BE2C (cell line): Measurements from ENCODE around the gene SYT3.

Experiments
- DNase-seq: peaks from one replicate; pipeline ENCODE4 v3.0.0-alpha.2; 2020
- H3K27me3 ChIP-seq: fragments of 250-450 bp; sonication (Bioruptor Pico); 2 replicates; pipeline ENCODE4 v1.5.1; 2020; ENCODE audit warnings: mild to moderate bottlenecking
- H3K36me3 ChIP-seq: fragments of 250-450 bp; sonication (Bioruptor Pico); 2 replicates; pipeline ENCODE4 v1.5.1; 2020; ENCODE audit warnings: mild to moderate bottlenecking
- H3K4me1 ChIP-seq: fragments of 250-450 bp; sonication (Bioruptor Pico); 2 replicates; pipeline ENCODE4 v1.5.1; 2020
- H3K4me3 ChIP-seq: 2 replicates; pipeline ENCODE4 v1.5.1; 2011; ENCODE audit warnings: low read depth, low read length
- H3K9me3 ChIP-seq: fragments of 250-450 bp; sonication (Bioruptor Pico); 2 replicates; pipeline ENCODE4 v1.5.1; 2020
- CTCF ChIP-seq: IDR thresholded peaks from 2 replicates; pipeline ENCODE4 v1.5.1; 2012; ENCODE audit warnings: mild to moderate bottlenecking, low read depth, low read length

Gene SYT3

GRCh38 chr19:50633359-50633758 is 6.3 kb downstream of the SYT3 start:
- no peak for TF ChIP-seq CTCF
- no peak for DNase-seq
- H3K9me3 ChIP-seq, result no peaks in the 10 kb centered on the region

GRCh38 chr19:50632151-50632835 is 7.4 kb downstream of the SYT3 start:
- DNase-seq, result no peak
- Histone ChIP-seq H3K36me3 (no peaks in the 10 kb centered on the region), H3K4me3 (no peak overlapping the region), H3K9me3 (no peaks in the 10 kb centered on the region), H3K27me3 (peaks cover under 1% of the 10 kb centered on the region), H3K4me1 (no peaks in the 10 kb centered on the region)
- peak; percentile 17; the same call in 1 of the 2 replicates for TF ChIP-seq CTCF

More at GRCh38 chr19:50633359-50633758, 6.3 kb downstream of the SYT3 start:
- Histone ChIP-seq H3K4me1 (no peaks in the 10 kb centered on the region), H3K27me3 (peaks cover 11% of the 10 kb centered on the region), H3K36me3 (no peaks in the 10 kb centered on the region), H3K4me3 (no peak overlapping the region)

- Histone ChIP-seq H3K4me3 (no peak overlapping the region), H3K4me1 (no peaks in the 10 kb centered on the region), H3K27me3 (no peaks in the 10 kb centered on the region), H3K9me3 (no peaks in the 10 kb centered on the region), H3K36me3 (no peaks in the 10 kb centered on the region)
- TF ChIP-seq CTCF, result no peak
- no peak for DNase-seq
Measured at GRCh38 chr19:50629801-50630200, 9.9 kb downstream of the SYT3 start.

GRCh38 chr19:50629194-50629593 is 10.5 kb downstream of the SYT3 start:
- H3K4me3 ChIP-seq, result no peak overlapping the region
- DNase-seq, result no peak
- no peaks in the 10 kb centered on the region for H3K36me3 ChIP-seq
- TF ChIP-seq CTCF, result no peak
- H3K9me3 ChIP-seq, result no peaks in the 10 kb centered on the region
- no peaks in the 10 kb centered on the region for H3K4me1 ChIP-seq
- no peaks in the 10 kb centered on the region for H3K27me3 ChIP-seq

- Histone ChIP-seq H3K4me1 (no peaks in the 10 kb centered on the region), H3K36me3 (no peaks in the 10 kb centered on the region), H3K9me3 (no peaks in the 10 kb centered on the region), H3K27me3 (no peaks in the 10 kb centered on the region), H3K4me3 (no peak overlapping the region)
- no peak for DNase-seq
- TF ChIP-seq CTCF, result no peak
Measured at GRCh38 chr19:50628551-50628950, 11.1 kb downstream of the SYT3 start.

- Histone ChIP-seq H3K4me3 (no peak overlapping the region), H3K36me3 (no peaks in the 10 kb centered on the region), H3K9me3 (no peaks in the 10 kb centered on the region), H3K4me1 (no peaks in the 10 kb centered on the region), H3K27me3 (no peaks in the 10 kb centered on the region)
- no peak for TF ChIP-seq CTCF
- no peak for DNase-seq
Measured at GRCh38 chr19:50628146-50628545, 11.5 kb downstream of the SYT3 start.
